ENCODE data around the gene CAV3. TPM values are rescaled to one million over a fixed set of nuclear protein-coding genes. Genes with fewer than 3 reads are reported as not detected.
A peak's percentile ranks its signal among the peaks of the same experiment; 100 is the strongest.

Gene CAV3
- total and polyA plus RNA-seq, 4 donors, result 0.06 to 0.18 TPM; not detected in 2

- 4 to 8% methylated on average over 35 to 36 of the region's 36 CpGs for WGBS, 2 donors
- peaks cover 15 to 53% (median 36%) of the 10 kb centered on the region in 3 donors for H3K27me3 ChIP-seq (ENCODE audit: control insufficient read depth in 3 of 3, insufficient read depth in 3 of 3, low read length in 2 of 3)
These were observed 34.9 kb downstream of the CAV3 start for GRCh38 chr3:8768364-8769087.

GRCh38 chr3:8769088-8769822 lies 35.7 kb downstream of the CAV3 start, which contains the start of gene OXTR:
TSS of gene OXTR (minus strand) at chr3:8769613. CDS start at chr3:8768187, 1,426 bp downstream.
- DNase-seq (peak; percentile 66 to 81 (median 79)), ATAC-seq (ENCODE audit: insufficient read depth, low FRiP score) (peak; percentile 86)
- H3K9ac ChIP-seq (ENCODE audit: insufficient read depth in 1 of 2, low read length in 2 of 2), result no peak within 1 kb of the TSS

More at GRCh38 chr3:8768364-8769087, 34.9 kb downstream of the CAV3 start:
- H3K9me3 ChIP-seq (ENCODE audit: control insufficient read depth in 4 of 4, insufficient read depth in 3 of 4, low read length in 3 of 4), result no peaks in the 10 kb centered on the region
- ATAC-seq (ENCODE audit: insufficient read depth, low FRiP score), result no peak
- no peaks in the 10 kb centered on the region for H3K36me3 ChIP-seq (ENCODE audit: control insufficient read depth in 4 of 4, insufficient read depth in 4 of 4, low read length in 4 of 4)
- no peak overlapping the region for H3K27ac ChIP-seq (ENCODE audit: low read depth in 1 of 2, low read length in 1 of 2)
- DNase-seq, result peak in 1 of 3 donors; percentile 11
- no peak overlapping the region for H3K4me3 ChIP-seq
- peaks cover 0 to 26% (median 3%) of the 10 kb centered on the region in 5 donors for H3K4me1 ChIP-seq (ENCODE audit: control insufficient read depth in 5 of 5, insufficient read depth in 5 of 5, low read length in 5 of 5)
- TF ChIP-seq CTCF (IDR thresholded peaks at IDR 0.05; ENCODE audit: control extremely low read depth, extremely low read depth), result no peak
- no peak overlapping the region for H3K9ac ChIP-seq (ENCODE audit: insufficient read depth in 1 of 2, low read length in 2 of 2)

GRCh38 chr3:8773941-8774542 lies 40.4 kb downstream of the CAV3 start:
- H3K9ac ChIP-seq (ENCODE audit: insufficient read depth in 1 of 2, low read length in 2 of 2), result no peak overlapping the region
- no peaks in the 10 kb centered on the region for H3K9me3 ChIP-seq (ENCODE audit: control insufficient read depth in 4 of 4, insufficient read depth in 3 of 4, low read length in 3 of 4)
- H3K36me3 ChIP-seq (ENCODE audit: control insufficient read depth in 4 of 4, insufficient read depth in 4 of 4, low read length in 4 of 4), result no peaks in the 10 kb centered on the region
- no peak overlapping the region for H3K4me3 ChIP-seq
- DNase-seq, result no peak
- TF ChIP-seq CTCF (IDR thresholded peaks at IDR 0.05; ENCODE audit: control extremely low read depth, extremely low read depth), result no peak
- peaks cover 0 to 6% (median 3%) of the 10 kb centered on the region in 5 donors for H3K4me1 ChIP-seq (ENCODE audit: control insufficient read depth in 5 of 5, insufficient read depth in 5 of 5, low read length in 5 of 5)
- peaks cover 2 to 27% (median 16%) of the 10 kb centered on the region in 3 donors for H3K27me3 ChIP-seq (ENCODE audit: control insufficient read depth in 3 of 3, insufficient read depth in 3 of 3, low read length in 2 of 3)
- ATAC-seq (ENCODE audit: insufficient read depth, low FRiP score), result no peak
- 66 to 78% methylated on average over 5 of the region's 5 CpGs for WGBS, 2 donors
- H3K27ac ChIP-seq (ENCODE audit: low read depth in 1 of 2, low read length in 1 of 2), result no peak overlapping the region

More at GRCh38 chr3:8769088-8769822, 35.7 kb downstream of the CAV3 start, which contains the start of gene OXTR:
- H3K4me1 ChIP-seq (ENCODE audit: control insufficient read depth in 5 of 5, insufficient read depth in 5 of 5, low read length in 5 of 5), result peaks cover 0 to 26% (median 3%) of the 10 kb centered on the region in 5 donors
- H3K27me3 ChIP-seq (ENCODE audit: control insufficient read depth in 3 of 3, insufficient read depth in 3 of 3, low read length in 2 of 3), result peaks cover 15 to 53% (median 36%) of the 10 kb centered on the region in 3 donors
- H3K36me3 ChIP-seq (ENCODE audit: control insufficient read depth in 4 of 4, insufficient read depth in 4 of 4, low read length in 4 of 4), result no peaks in the 10 kb centered on the region
- H3K4me3 ChIP-seq, result no peak within 1 kb of the TSS
- H3K27ac ChIP-seq (ENCODE audit: low read depth in 1 of 2, low read length in 1 of 2), result no peak within 1 kb of the TSS
- peak; percentile 78 for TF ChIP-seq CTCF (IDR thresholded peaks at IDR 0.05; ENCODE audit: control extremely low read depth, extremely low read depth)
- H3K9me3 ChIP-seq (ENCODE audit: control insufficient read depth in 4 of 4, insufficient read depth in 3 of 4, low read length in 3 of 4), result no peaks in the 10 kb centered on the region
- 5 to 6% methylated on average over 50 to 53 of the region's 53 CpGs for WGBS, 2 donors
